Psoas muscle (tissue), 8 donors: ENCODE data around the gene FILIP1. TPM values are rescaled to one million over a fixed set of nuclear protein-coding genes. Genes with fewer than 3 reads are reported as not detected.

Experiments
- ATAC-seq, 4 donors: fragments of 200-7000 bp; cut with Tn5 transposase; one replicate each; pipeline ENCODE4 v1.9.1; 2020; ENCODE audit warnings: moderate library complexity in 3 of 4, mild to moderate bottlenecking in 2 of 4
- DNase-seq, 2 donors: peaks; one replicate each; pipeline ENCODE4 v3.0.0-alpha.2; 2020
- H3K27ac ChIP-seq: fragments of 200-600 bp; one replicate; pipeline ENCODE4 v1.8.0; 2022
- H3K27me3 ChIP-seq, 3 donors: fragments of 200-600 bp in 1 of 3; one replicate each; pipeline versions ENCODE4 v1.6.1 to v1.8.0; 2013 to 2022; ENCODE audit warnings: low read length in 2 of 3, mild to moderate bottlenecking in 2 of 3, moderate library complexity in 1 of 3; ENCODE audit not compliant: insufficient read depth in 3 of 3
- H3K36me3 ChIP-seq, 2 donors: fragments of 200-600 bp in 1 of 2; one replicate each; pipeline versions ENCODE4 v1.6.1 to v1.8.0; 2013 to 2022; ENCODE audit warnings: low read depth in 1 of 2, mild to moderate bottlenecking in 1 of 2, moderate library complexity in 1 of 2; ENCODE audit not compliant: insufficient read depth in 1 of 2
- H3K4me1 ChIP-seq: fragments of 200-600 bp; one replicate; pipeline ENCODE4 v1.8.0; 2022
- H3K4me3 ChIP-seq: fragments of 200-600 bp; one replicate; pipeline ENCODE4 v1.8.0; 2022; ENCODE audit warnings: mild to moderate bottlenecking
- H3K9me3 ChIP-seq: fragments of 200-600 bp; one replicate; pipeline ENCODE4 v1.8.0; 2022
- CTCF ChIP-seq: fragments of 200-600 bp; IDR thresholded peaks from one replicate; pipeline ENCODE4 v1.8.0; 2022; ENCODE audit warnings: antibody characterized with exemption
- WGBS, 3 donors: extraction: QIAGEN DNeasy Blood & Tissue Kit; methylation state at CpG; one replicate each; pipeline versions ENCODE4 v1.1.6 to v1.1.7; 2013; 5-methylcytosine and 5-hydroxymethylcytosine counted together
- intact Hi-C, 2 donors: fragments of 100-400 bp; cut with DNase I; formaldehyde crosslinking; loops; one replicate each; pipeline versions ENCODE4 v1.11.0 to v1.14.2; 2022
- polyA plus RNA-seq, 3 donors: library from polyadenylated mRNA; stranded (reverse); fragments of 200-250 nt; gene quantifications; one replicate each; pipeline ENCODE4 v1.2.3, GENCODE V29; 2013
- total RNA-seq, 4 donors: library from RNA; stranded (reverse); fragmentation: NEBNext Ultra II Directional in 2 of 4; extraction: Animal tissue kit (Norgen Biotek cat#: 25700) in 2 of 4; gene quantifications; one replicate each; pipeline versions ENCODE4 v1.2.1 to v1.2.4, GENCODE V29; 2021 to 2023
- donor health status: healthy with polysubstance abuse.
- donor health status: DM: no; HTN: no; CAD: no; lungs with moderate emphysema.
- donor health status: Bipolar disorder and iron deficiency.
- donor health status: healthy.
- donor health status: DM: yes; HTN: yes; CAD: no.
- donor health status: DM: no; HTN: no; CAD: no.
- donor health status: DM: no; HTN: no; CAD: no.
- donor health status: DM: yes; HTN: yes; CAD: no.

Gene FILIP1
- total and polyA plus RNA-seq, 7 donors: 2.8 to 129 (median 71.5) TPM

GRCh38 chr6:75266716-75267291 is 226.8 kb downstream of the FILIP1 start:
- H3K4me3 ChIP-seq: no peak overlapping the region
- peaks cover 0 to 32% of the 10 kb centered on the region in 2 donors for H3K36me3 ChIP-seq
- intact Hi-C loops: loop anchor here in 1 of 2 donors (5.0 kb wide), 1 partner anchor 255 kb away; no protein-coding TSS in a partner anchor
- peaks cover 17% of the 10 kb centered on the region for H3K4me1 ChIP-seq
- no peak overlapping the region for H3K27ac ChIP-seq
- no peak for DNase-seq
- peak; percentile 50 to 86 (median 79) for ATAC-seq
- 45 to 49% (median 46%) methylated on average over 2 of the region's 2 CpGs for WGBS, 3 donors
- no peaks in the 10 kb centered on the region for H3K27me3 ChIP-seq
- H3K9me3 ChIP-seq: no peaks in the 10 kb centered on the region
- peak; percentile 87 for TF ChIP-seq CTCF

GRCh38 chr6:75263401-75263750 is 230.2 kb downstream of the FILIP1 start:
- H3K36me3 ChIP-seq: peaks cover 0 to 60% of the 10 kb centered on the region in 2 donors
- no peak for DNase-seq
- intact Hi-C loops: no loop called here

GRCh38 chr6:75262716-75263400 is 230.7 kb downstream of the FILIP1 start:
- Histone ChIP-seq H3K27ac (no peak overlapping the region), H3K36me3 (peaks cover 0 to 65% of the 10 kb centered on the region in 2 donors), H3K4me1 (peaks cover 11% of the 10 kb centered on the region), H3K4me3 (no peak overlapping the region), H3K9me3 (no peaks in the 10 kb centered on the region), H3K27me3 (no peaks in the 10 kb centered on the region)
- DNase-seq (no peak), ATAC-seq (no peak)
- intact Hi-C loops: no loop called here
- TF ChIP-seq CTCF: no peak
- WGBS, 3 donors: 85 to 93% (median 93%) methylated on average over 4 of the region's 4 CpGs

More at GRCh38 chr6:75263401-75263750, 230.2 kb downstream of the FILIP1 start:
- no peak for ATAC-seq
- H3K4me1 ChIP-seq: peaks cover 13% of the 10 kb centered on the region
- H3K4me3 ChIP-seq: no peak overlapping the region
- H3K27ac ChIP-seq: no peak overlapping the region
- no peak for TF ChIP-seq CTCF
- H3K27me3 ChIP-seq: no peaks in the 10 kb centered on the region
- no peaks in the 10 kb centered on the region for H3K9me3 ChIP-seq

GRCh38 chr6:75261299-75261698 is 232.3 kb downstream of the FILIP1 start:
- Histone ChIP-seq H3K36me3 (peaks cover 0 to 79% of the 10 kb centered on the region in 2 donors), H3K4me1 (no peaks in the 10 kb centered on the region), H3K9me3 (no peaks in the 10 kb centered on the region), H3K27ac (no peak overlapping the region), H3K27me3 (no peaks in the 10 kb centered on the region), H3K4me3 (no peak overlapping the region)
- WGBS, 3 donors: 94 to 100% (median 94%) methylated on average over 1 of the region's 1 CpG
- TF ChIP-seq CTCF: no peak
- DNase-seq (no peak), ATAC-seq (no peak)
- intact Hi-C loops: no loop called here
